GM21526 (cell line): ENCODE data around the gene ZNF521.
"Not testable (repeated sequence)": the region's sequence is repeated elsewhere in the genome, so short reads cannot be mapped to it uniquely, and the experiment has no call there.

Experiments used
- ATAC-seq: cut with Tn5 transposase; IDR thresholded peaks from one replicate; pipeline ENCODE4 v1.9.1; 2021; ENCODE audit warnings: moderate library complexity; ENCODE audit not compliant: unreplicated experiment, low FRiP score

The ZNF521 gene

GRCh38 chr18:25047983-25048382 lies 304.0 kb downstream of the ZNF521 start:
- no peak for ATAC-seq

GRCh38 chr18:25047421-25047820 lies 304.5 kb downstream of the ZNF521 start:
- no peak for ATAC-seq

- no peak for ATAC-seq
Measured at GRCh38 chr18:25044694-25045093, 307.3 kb downstream of the ZNF521 start.

- ATAC-seq: no peak
Measured at GRCh38 chr18:25043104-25043503, 308.9 kb downstream of the ZNF521 start.

GRCh38 chr18:25042641-25043051 lies 309.3 kb downstream of the ZNF521 start:
- no peak for ATAC-seq

GRCh38 chr18:25039781-25040180 lies 312.2 kb downstream of the ZNF521 start:
- no peak for ATAC-seq

GRCh38 chr18:25038261-25038660 lies 313.7 kb downstream of the ZNF521 start:
- no peak for ATAC-seq

- no peak for ATAC-seq
Measured at GRCh38 chr18:25033747-25034471, 318.1 kb downstream of the ZNF521 start.

- not testable (repeated sequence) for ATAC-seq
Measured at GRCh38 chr18:25033175-25033574, 318.8 kb downstream of the ZNF521 start.

- no peak for ATAC-seq
Measured at GRCh38 chr18:25029802-25030201, 322.2 kb downstream of the ZNF521 start.

GRCh38 chr18:25019931-25020330 lies 332.0 kb downstream of the ZNF521 start:
- ATAC-seq: no peak

- ATAC-seq: no peak
Measured at GRCh38 chr18:25019086-25019860, 332.7 kb downstream of the ZNF521 start.

- ATAC-seq: no peak
Measured at GRCh38 chr18:25016666-25017065, 335.3 kb downstream of the ZNF521 start.

- ATAC-seq: no peak
Measured at GRCh38 chr18:25016181-25016580, 335.8 kb downstream of the ZNF521 start.
